ENCODE data around the gene NTSR1. TPM values are rescaled to one million over a fixed set of nuclear protein-coding genes. Genes with fewer than 3 reads are reported as not detected.

The NTSR1 gene
- total RNA-seq = under 0.01 TPM in 2 replicates

DNA sequence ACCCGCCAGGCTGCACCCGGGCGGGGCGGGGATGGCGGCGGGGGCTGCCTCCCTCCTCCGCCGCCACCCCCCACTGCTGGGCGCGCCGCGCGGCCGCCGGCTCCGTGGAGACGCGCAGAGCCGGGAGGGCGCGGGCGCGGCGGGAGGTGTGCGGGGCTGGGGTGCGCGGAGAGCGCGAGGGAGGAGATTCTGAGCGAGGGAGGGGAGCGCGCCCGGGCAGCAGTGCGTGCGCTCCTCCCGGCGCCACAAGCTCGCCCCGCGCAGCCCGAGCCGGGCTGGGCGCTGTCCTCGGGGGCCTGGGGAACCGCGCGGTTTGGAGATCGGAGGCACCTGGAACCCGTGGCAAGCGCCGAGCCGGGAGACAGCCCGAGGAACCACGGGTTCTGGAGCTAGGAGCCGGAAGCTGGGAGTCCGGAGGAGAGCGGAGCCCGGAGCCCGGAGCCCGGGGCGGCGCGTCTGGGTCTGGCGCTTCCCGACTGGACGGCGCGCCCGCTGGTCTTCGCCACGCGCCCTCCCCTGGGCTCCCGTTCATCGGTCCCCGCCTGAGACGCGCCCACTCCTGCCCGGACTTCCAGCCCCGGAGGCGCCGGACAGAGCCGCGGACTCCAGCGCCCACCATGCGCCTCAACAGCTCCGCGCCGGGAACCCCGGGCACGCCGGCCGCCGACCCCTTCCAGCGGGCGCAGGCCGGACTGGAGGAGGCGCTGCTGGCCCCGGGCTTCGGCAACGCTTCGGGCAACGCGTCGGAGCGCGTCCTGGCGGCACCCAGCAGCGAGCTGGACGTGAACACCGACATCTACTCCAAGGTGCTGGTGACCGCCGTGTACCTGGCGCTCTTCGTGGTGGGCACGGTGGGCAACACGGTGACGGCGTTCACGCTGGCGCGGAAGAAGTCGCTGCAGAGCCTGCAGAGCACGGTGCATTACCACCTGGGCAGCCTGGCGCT is at the start of gene NTSR1:
Gene NTSR1 (plus strand): TSS at position 246 of the 946 bp plus-strand sequence. CDS start 372 bp downstream, at position 618.

DNA sequence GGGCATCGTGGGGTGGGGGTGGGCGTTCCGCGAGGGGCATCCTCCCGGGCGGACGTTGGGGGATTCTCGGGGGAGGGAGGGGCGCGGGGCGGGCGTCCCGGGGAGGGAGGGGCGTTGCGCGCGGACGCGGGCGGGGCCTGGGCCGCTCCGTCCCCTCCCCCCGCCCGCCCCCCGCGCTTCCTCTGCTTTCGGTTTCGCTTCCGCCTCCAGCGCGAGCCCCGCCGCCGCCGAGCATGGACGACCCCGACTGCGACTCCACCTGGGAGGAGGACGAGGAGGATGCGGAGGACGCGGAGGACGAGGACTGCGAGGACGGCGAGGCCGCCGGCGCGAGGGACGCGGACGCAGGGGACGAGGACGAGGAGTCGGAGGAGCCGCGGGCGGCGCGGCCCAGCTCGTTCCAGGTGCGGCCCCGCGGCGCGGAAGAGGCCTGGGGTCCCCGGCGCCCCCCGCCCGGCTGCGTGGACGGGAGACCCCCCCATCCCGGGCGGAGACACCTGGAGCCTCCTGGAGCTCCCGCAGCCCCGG is 96.1 kb downstream of the NTSR1 start, which contains the start of gene OGFR:
Gene OGFR (plus strand): TSS at position 209 of the 528 bp plus-strand sequence. CDS start 25 bp downstream, at position 234.

Other genes with a start within 250 kb of the NTSR1 start
- not detected in 2 replicates for gene GATA5, start 232.8 kb upstream of the NTSR1 start, total RNA-seq
- gene SLCO4A1, start 66.3 kb upstream of the NTSR1 start, total RNA-seq = 0.19 and 0.56 TPM in 2 replicates
- gene MRGBP, start 87.6 kb downstream of the NTSR1 start, total RNA-seq = 17.8 and 24.3 TPM in 2 replicates
- 31.3 and 40.3 TPM in 2 replicates for gene OGFR, start 96.0 kb downstream of the NTSR1 start, total RNA-seq
- under 0.01 and 0.19 TPM in 2 replicates for gene COL9A3, start 108.2 kb downstream of the NTSR1 start, total RNA-seq
- 17.3 and 18.6 TPM in 2 replicates for gene TCFL5, start 153.0 kb downstream of the NTSR1 start, total RNA-seq
- gene DIDO1, start 217.7 kb downstream of the NTSR1 start, total RNA-seq = 32.1 and 41.8 TPM in 2 replicates
- 37.4 and 43.1 TPM in 2 replicates for gene GID8, start 229.3 kb downstream of the NTSR1 start, total RNA-seq
- 7.9 and 21.9 TPM in 2 replicates for gene SLC17A9, start 243.9 kb downstream of the NTSR1 start, total RNA-seq